Spleen (tissue), 11 donors: ENCODE results near the gene GGTLC2. TPM values are rescaled to one million over a fixed set of nuclear protein-coding genes. Genes with fewer than 3 reads are reported as not detected.
"Not testable (repeated sequence)": the region's sequence is repeated elsewhere in the genome, so short reads cannot be mapped to it uniquely, and the experiment has no call there.

Experiments used
- DNase-seq: peaks from one replicate; pipeline ENCODE4 v3.0.0-alpha.2; 2020
- H3K27ac ChIP-seq, 8 donors: fragments of 200-600 bp; sonication (generic) in 7 of 8; 1 replicate in 4 of 8; 2 replicates in 4 of 8; pipeline versions ENCODE4 v1.5.0 to v1.8.0; 2016 to 2021; ENCODE audit warnings: inconsistent platforms in 4 of 8, mild to moderate bottlenecking in 4 of 8, moderate library complexity in 1 of 8
- H3K27me3 ChIP-seq, 7 donors: fragments of 200-600 bp; sonication (generic) in 6 of 7; replicated peaks in 1 of 7; 1 replicate in 4 of 7; 2 replicates in 3 of 7; pipeline versions ENCODE4 v1.5.0 to v1.8.0; 2016 to 2021; ENCODE audit warnings: inconsistent platforms in 3 of 7, mild to moderate bottlenecking in 1 of 7
- H3K36me3 ChIP-seq, 6 donors: fragments of 200-600 bp; sonication (generic) in 5 of 6; 1 replicate in 4 of 6; 2 replicates in 2 of 6; pipeline versions ENCODE4 v1.5.0 to v1.8.0; 2016 to 2021; ENCODE audit warnings: inconsistent platforms in 2 of 6
- H3K4me1 ChIP-seq, 6 donors: fragments of 200-600 bp; sonication (generic) in 5 of 6; 1 replicate in 3 of 6; 2 replicates in 3 of 6; pipeline versions ENCODE4 v1.5.0 to v1.8.0; 2016 to 2021; ENCODE audit warnings: inconsistent platforms in 3 of 6
- H3K4me3 ChIP-seq, 8 donors: fragments of 200-600 bp; sonication (generic) in 7 of 8; 1 replicate in 4 of 8; 2 replicates in 4 of 8; pipeline versions ENCODE4 v1.5.0 to v1.8.0; 2016 to 2021; ENCODE audit warnings: inconsistent platforms in 4 of 8, mild to moderate bottlenecking in 4 of 8, moderate library complexity in 2 of 8
- H3K9me3 ChIP-seq, 8 donors: fragments of 200-600 bp; sonication (generic) in 7 of 8; 1 replicate in 4 of 8; 2 replicates in 4 of 8; pipeline versions ENCODE4 v1.5.0 to v1.8.0; 2016 to 2021; ENCODE audit warnings: inconsistent platforms in 4 of 8
- POLR2A ChIP-seq, 3 donors: fragments of 450-650 bp; IDR thresholded peaks; one replicate each; pipeline ENCODE4 v1.5.1; 2017; ENCODE audit warnings: antibody characterized with exemption in 3 of 3, mild to moderate bottlenecking in 1 of 3
- POLR2AphosphoS5 ChIP-seq, 3 donors: sonication (generic); formaldehyde crosslinking; IDR thresholded peaks; one replicate each; pipeline ENCODE4 v1.5.1; 2017; ENCODE audit warnings: antibody characterized with exemption in 3 of 3
- WGBS, 5 donors: extraction: QIAGEN DNeasy Blood & Tissue Kit in 3 of 5; methylation state at CpG; one replicate each; pipeline versions ENCODE4 v1.1.5 to v1.1.7; 2013 to 2018; 5-methylcytosine and 5-hydroxymethylcytosine counted together
- intact Hi-C: fragments of 100-400 bp; cut with DNase I; formaldehyde crosslinking; loops from one replicate; pipeline ENCODE4 v1.15.0; 2023; ENCODE audit warnings: low total_unique reads
- polyA plus RNA-seq, 3 donors: library from polyadenylated mRNA; stranded (reverse); fragments of 200-250 nt; gene quantifications; one replicate each; pipeline ENCODE4 v1.2.1, GENCODE V29; 2013
- total RNA-seq, 7 donors: library from RNA; depleted of rRNA in 3 of 7; stranded (reverse); fragments of >200 nt in 3 of 7; fragmentation: NEBNext Ultra II Directional in 4 of 7; extraction: Animal tissue kit (Norgen Biotek cat#: 25700) in 4 of 7; gene quantifications; one replicate each; pipeline versions ENCODE4 v1.1.0 to v1.2.1, GENCODE V29; 2016 to 2021
- TF ChIP-seq, protein P1 (sequence below), 11 experiments: fragments of 200-600 bp in 7 of 11; fragments of 450-650 bp in 4 of 11; sonication (generic) in 4 of 11; IDR thresholded peaks in 8 of 11; conservative IDR thresholded peaks in 3 of 11; 1 replicate in 7 of 11; 2 replicates in 4 of 11; pipeline versions ENCODE4 v1.4.0 to v1.8.0; 2016 to 2021; ENCODE audit warnings: antibody characterized with exemption in 11 of 11, inconsistent platforms in 4 of 11, mild to moderate bottlenecking in 1 of 11
- donor health status: healthy with polysubstance abuse.
- donor health status: DM: no; HTN: no; CAD: no; lungs with moderate emphysema.
- donor health status: DM: no; HTN: no; CAD: no.
- donor health status: Bipolar disorder and iron deficiency.
- donor health status: healthy.
- donor health status: DM: no; HTN: no; CAD: no.
- donor health status: DM: yes; HTN: yes; CAD: no.

Gene GGTLC2
- total and polyA plus RNA-seq, 10 donors, result not detected

DNA sequence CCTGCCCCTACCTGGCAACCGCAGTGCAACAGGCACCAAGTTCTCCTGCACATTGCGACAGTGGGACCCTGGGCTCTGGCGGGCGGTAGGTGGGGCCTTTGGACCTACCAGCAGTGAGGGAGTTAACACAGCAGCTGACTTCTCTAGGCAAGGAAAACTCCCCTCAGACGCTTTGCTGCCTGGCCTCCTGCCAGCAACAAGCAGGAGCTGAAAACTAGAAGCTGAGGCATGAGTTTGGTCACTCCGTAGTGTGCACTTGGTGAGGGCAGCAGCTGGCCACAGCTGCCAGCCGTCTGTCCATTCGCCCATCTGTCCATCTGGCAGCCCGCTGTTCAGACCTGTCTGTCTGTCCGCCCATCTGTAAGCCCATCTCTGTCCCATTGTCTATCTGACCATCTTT is 7.2 kb downstream of the GGTLC2 start:
- H3K27ac ChIP-seq, H3K4me3 ChIP-seq, H3K9me3 ChIP-seq, H3K27me3 ChIP-seq, H3K36me3 ChIP-seq, DNase-seq, intact Hi-C loops: not testable (repeated sequence)
- peak in 1 of 3 donors; percentile 52 for TF ChIP-seq POLR2AphosphoS5 (IDR thresholded peaks at IDR 0.05)
- peaks cover 0 to 11% (median 0%) of the 10 kb centered on the region in 6 donors for H3K4me1 ChIP-seq
- WGBS, 5 donors, result 29 to 60% (median 39%) methylated on average over 1 to 10 of the region's 10 CpGs; no CpG with 5 or more reads in 1 of the 5 donors

DNA sequence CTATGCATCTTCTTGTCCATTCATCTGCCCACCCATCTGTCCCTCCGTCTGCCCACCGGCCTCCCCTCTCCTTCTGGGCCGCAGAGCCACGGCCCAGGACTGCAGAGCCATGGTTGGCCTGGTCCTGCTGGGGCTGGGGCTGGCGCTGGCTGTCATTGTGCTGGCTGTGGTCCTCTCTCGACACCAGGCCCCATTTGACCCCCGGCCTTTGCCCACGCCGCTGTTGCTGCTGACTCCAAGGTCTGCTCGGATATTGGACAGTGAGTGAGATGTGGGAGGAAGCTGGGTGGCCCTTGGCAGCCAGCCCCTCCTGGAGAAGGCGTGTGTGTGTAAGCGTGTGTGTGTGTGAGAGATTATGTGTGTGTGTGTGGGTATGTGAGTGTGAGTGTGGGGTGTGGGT is 7.7 kb downstream of the GGTLC2 start:
- H3K27ac ChIP-seq, H3K36me3 ChIP-seq, H3K4me3 ChIP-seq, intact Hi-C loops, H3K9me3 ChIP-seq, DNase-seq, H3K27me3 ChIP-seq: not testable (repeated sequence)
- 43 to 67% (median 63%) methylated on average over 12 of the region's 12 CpGs for WGBS, 5 donors
- peaks cover 0 to 11% (median 0%) of the 10 kb centered on the region in 6 donors for H3K4me1 ChIP-seq

DNA sequence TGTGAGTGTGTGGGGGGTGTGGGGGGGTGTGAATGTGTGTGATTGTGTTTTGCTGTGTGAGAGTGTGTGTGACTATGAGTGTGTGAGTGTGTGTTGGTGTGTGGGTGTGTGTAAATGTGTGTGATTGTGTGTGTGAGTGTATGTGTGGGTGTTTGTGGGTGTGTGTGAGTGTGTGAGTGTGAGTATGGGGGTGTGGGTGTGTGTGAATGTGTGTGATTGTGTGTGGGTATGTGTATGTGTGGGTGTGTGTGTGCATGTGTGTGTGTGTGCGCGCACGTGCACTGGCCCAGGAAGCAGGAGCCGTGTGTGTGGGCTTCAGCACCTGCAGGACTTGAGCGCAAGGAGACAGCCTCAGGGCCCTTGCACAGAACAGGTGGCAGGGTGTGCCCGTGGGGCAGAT is 8.2 kb downstream of the GGTLC2 start:
- H3K9me3 ChIP-seq, H3K27me3 ChIP-seq, H3K27ac ChIP-seq, intact Hi-C loops, H3K36me3 ChIP-seq, DNase-seq, H3K4me3 ChIP-seq: not testable (repeated sequence)
- H3K4me1 ChIP-seq, result peaks cover 0 to 11% (median 0%) of the 10 kb centered on the region in 6 donors
- WGBS, 5 donors, result 64 to 74% (median 69%) methylated on average over 5 to 6 of the region's 6 CpGs

DNA sequence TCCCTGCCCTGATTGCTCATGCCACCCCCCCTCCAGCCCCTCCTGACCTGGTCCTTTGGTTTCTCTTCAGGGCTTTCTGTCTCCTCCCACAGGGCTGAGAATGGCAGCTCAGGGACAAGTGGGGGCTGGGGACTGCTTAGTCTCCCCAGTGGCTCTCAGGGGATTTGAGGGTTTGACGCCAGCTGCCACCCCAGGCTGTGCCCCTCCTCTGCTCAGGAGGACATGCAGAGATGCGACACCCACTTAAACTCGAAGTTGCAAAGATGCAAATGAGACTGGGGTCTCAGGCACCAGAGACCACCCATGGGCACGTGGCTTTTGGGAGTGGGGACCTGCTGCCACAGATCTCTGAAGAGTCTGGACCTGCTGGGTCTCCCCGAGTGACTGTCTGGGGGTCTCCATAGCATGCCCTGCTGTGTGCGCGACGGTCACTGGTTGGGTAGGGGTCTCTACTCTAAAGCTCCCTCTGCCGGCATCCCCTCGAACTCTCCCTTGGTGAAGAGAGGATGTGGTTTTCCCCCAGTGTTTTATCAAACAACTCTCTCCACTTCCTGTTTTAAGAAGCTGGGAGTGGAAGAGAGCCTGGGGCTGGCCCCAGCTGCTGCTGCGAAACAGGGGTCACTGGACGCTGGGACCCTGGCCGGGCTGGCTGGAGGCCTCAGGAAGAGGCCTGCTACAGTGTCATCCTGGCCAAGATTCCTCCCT is 9.4 kb downstream of the GGTLC2 start:
- H3K9me3 ChIP-seq, H3K27me3 ChIP-seq, H3K27ac ChIP-seq, H3K36me3 ChIP-seq, DNase-seq, H3K4me3 ChIP-seq, intact Hi-C loops: not testable (repeated sequence)
- TF ChIP-seq, protein P1, sequence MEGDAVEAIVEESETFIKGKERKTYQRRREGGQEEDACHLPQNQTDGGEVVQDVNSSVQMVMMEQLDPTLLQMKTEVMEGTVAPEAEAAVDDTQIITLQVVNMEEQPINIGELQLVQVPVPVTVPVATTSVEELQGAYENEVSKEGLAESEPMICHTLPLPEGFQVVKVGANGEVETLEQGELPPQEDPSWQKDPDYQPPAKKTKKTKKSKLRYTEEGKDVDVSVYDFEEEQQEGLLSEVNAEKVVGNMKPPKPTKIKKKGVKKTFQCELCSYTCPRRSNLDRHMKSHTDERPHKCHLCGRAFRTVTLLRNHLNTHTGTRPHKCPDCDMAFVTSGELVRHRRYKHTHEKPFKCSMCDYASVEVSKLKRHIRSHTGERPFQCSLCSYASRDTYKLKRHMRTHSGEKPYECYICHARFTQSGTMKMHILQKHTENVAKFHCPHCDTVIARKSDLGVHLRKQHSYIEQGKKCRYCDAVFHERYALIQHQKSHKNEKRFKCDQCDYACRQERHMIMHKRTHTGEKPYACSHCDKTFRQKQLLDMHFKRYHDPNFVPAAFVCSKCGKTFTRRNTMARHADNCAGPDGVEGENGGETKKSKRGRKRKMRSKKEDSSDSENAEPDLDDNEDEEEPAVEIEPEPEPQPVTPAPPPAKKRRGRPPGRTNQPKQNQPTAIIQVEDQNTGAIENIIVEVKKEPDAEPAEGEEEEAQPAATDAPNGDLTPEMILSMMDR (IDR thresholded peaks at IDR 0.05 in 8 of 11, conservative IDR thresholded peaks at IDR 0.05 in 3 of 11), result peak in 1 of 11 experiments; percentile 8
- peaks cover 0 to 11% (median 0%) of the 10 kb centered on the region in 6 donors for H3K4me1 ChIP-seq
- whole genome bisulfite sequencing, 5 donors, result 3 to 22% (median 10%) methylated on average over 2 to 10 of the region's 13 CpGs

DNA sequence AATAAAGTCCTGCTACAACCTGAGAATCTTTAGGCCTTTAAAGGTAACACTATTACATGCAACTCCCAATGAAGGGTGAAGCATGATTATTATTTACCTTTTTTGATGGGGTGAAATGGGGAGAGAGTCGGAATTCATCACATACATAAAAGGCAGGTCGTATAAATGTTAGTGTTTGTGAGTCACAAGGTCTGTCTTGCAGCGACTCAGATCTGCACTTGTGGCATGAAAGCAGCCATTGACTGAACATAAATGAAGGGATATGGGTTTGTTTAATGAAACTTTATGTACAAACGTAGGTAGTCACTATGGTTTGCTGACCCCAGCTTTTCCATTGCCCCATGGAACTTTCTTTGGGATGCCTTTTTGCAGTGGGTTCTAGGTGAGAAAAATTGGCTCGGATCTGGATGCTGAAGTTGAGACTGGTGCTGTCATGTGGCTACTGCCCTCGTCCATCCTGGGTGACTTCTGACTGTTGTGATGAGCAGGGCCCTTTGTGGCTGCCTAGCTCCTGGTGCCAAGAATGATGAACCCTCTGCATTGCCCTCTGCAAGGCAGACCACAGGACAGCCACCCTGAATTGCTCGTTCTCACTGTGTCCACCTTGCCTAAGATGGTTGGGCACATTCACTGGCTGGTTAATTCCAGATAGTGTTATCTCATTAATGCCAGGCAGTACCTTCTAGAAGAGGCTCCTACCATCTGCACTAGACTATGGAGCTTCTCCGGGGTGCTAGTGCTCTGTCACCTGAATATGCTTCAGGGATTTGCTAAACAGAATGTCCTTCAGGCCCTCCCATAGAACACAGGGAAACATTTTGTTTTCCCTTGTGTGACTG is 11.3 kb downstream of the GGTLC2 start:
- Histone ChIP-seq H3K27me3 (no peaks in the 10 kb centered on the region), H3K36me3 (no peaks in the 10 kb centered on the region), H3K9me3 (no peaks in the 10 kb centered on the region), H3K4me1 (peaks cover 0 to 11% (median 0%) of the 10 kb centered on the region in 6 donors), H3K4me3 (no peak overlapping the region), H3K27ac (no peak overlapping the region)
- WGBS, 5 donors, result 73 to 92% (median 83%) methylated on average over 8 of the region's 8 CpGs
- TF ChIP-seq, protein P1 (IDR thresholded peaks at IDR 0.05 in 8 of 11, conservative IDR thresholded peaks at IDR 0.05 in 3 of 11), result no peak
- TF ChIP-seq POLR2A (IDR thresholded peaks at IDR 0.05) (no peak), POLR2AphosphoS5 (IDR thresholded peaks at IDR 0.05) (no peak)
- DNase-seq, result no peak
- intact Hi-C loops, result no loop called here
